ENCODE data around the gene CPSF2.

- TF ChIP-seq CTCF (IDR thresholded peaks at IDR 0.05 in 8 of 11, conservative IDR thresholded peaks at IDR 0.05 in 3 of 11): no peak
- no peak for TF ChIP-seq POLR2AphosphoS5 (IDR thresholded peaks at IDR 0.05)
Measured at GRCh38 chr14:92153581-92153980, 31.8 kb downstream of the CPSF2 start.
